Suppressor macrophage treated with lipopolysaccharide for 1 hour (primary cell): Measurements from ENCODE around the gene SETD1A.
A peak's percentile ranks its signal among the peaks of the same experiment; 100 is the strongest.

Source experiments
- DNase-seq, 3 donors: peaks; one replicate each; pipeline ENCODE4 v3.0.0-alpha.2; 2020 to 2022

The SETD1A gene

GRCh38 chr16:30956601-30957455, 726 bp upstream of the SETD1A start:
- DNase-seq, result peak; percentile 85 to 92 (median 88)

- DNase-seq, result peak; percentile 60 to 81 (median 64)
Observed at GRCh38 chr16:30958175-30959079, 873 bp downstream of the SETD1A start.

- no peak for DNase-seq
Observed at GRCh38 chr16:30961384-30961783, 3.8 kb downstream of the SETD1A start.

- DNase-seq, result no peak
Observed at GRCh38 chr16:30963925-30964511, 6.5 kb downstream of the SETD1A start.

GRCh38 chr16:30964574-30965226, 7.1 kb downstream of the SETD1A start:
- DNase-seq, result no peak

- no peak for DNase-seq
Observed at GRCh38 chr16:30965436-30965835, 7.9 kb downstream of the SETD1A start.

GRCh38 chr16:30966033-30966619, 8.6 kb downstream of the SETD1A start:
- DNase-seq, result no peak

- no peak for DNase-seq
Observed at GRCh38 chr16:30967795-30968194, 10.2 kb downstream of the SETD1A start.

- no peak for DNase-seq
Observed at GRCh38 chr16:30969246-30969842, 11.8 kb downstream of the SETD1A start.

GRCh38 chr16:30971298-30971697, 13.7 kb downstream of the SETD1A start:
- no peak for DNase-seq

- DNase-seq, result no peak
Observed at GRCh38 chr16:30972872-30973271, 15.3 kb downstream of the SETD1A start.

- no peak for DNase-seq
Observed at GRCh38 chr16:30974348-30974747, 16.8 kb downstream of the SETD1A start.

GRCh38 chr16:30976486-30976885, 18.9 kb downstream of the SETD1A start:
- no peak for DNase-seq

- DNase-seq, result peak in 1 of 3 donors; percentile 45
Observed at GRCh38 chr16:30977502-30977901, 19.9 kb downstream of the SETD1A start.

GRCh38 chr16:30979170-30980022, 21.8 kb downstream of the SETD1A start:
- no peak for DNase-seq

GRCh38 chr16:30980023-30980371, 22.4 kb downstream of the SETD1A start:
- no peak for DNase-seq

GRCh38 chr16:30980434-30980833, 22.9 kb downstream of the SETD1A start:
- no peak for DNase-seq

GRCh38 chr16:30980959-30981358, 23.4 kb downstream of the SETD1A start:
- DNase-seq, result no peak

GRCh38 chr16:30982548-30983288, 25.2 kb downstream of the SETD1A start:
- DNase-seq, result no peak

GRCh38 chr16:30983289-30983889, 25.8 kb downstream of the SETD1A start:
- no peak for DNase-seq
